B cell (primary cell): ENCODE results near the gene CA14. TPM values are rescaled to one million over a fixed set of nuclear protein-coding genes. Genes with fewer than 3 reads are reported as not detected.

Source experiments
- ATAC-seq: fragments of 200-7000 bp; cut with Tn5 transposase; one replicate; pipeline ENCODE4 v1.10.0; 2021; ENCODE audit warnings: low read depth, mild to moderate bottlenecking, moderate number of reproducible peaks, moderate library complexity
- CTCF ChIA-PET: fragments of 350-600 bp; sonication (Branson Sonifier 250); formaldehyde crosslinking; loops from one replicate; lab custom pipeline; 2021; ENCODE audit warnings: antibody characterized with exemption, inconsistent platforms; lab: Charles Lee
- POLR2A ChIA-PET: fragments of 350-600 bp; sonication (Branson Sonifier 250); formaldehyde crosslinking; loops from one replicate; lab custom pipeline; 2021; ENCODE audit warnings: antibody characterized with exemption; lab: Charles Lee
- DNase-seq: peaks from one replicate; pipeline ENCODE4 v3.0.0; 2013
- H2AFZ ChIP-seq: 2 replicates; pipeline ENCODE4 v1.6.1; 2012; ENCODE audit warnings: mild to moderate bottlenecking, low read depth, low read length; ENCODE audit not compliant: insufficient read depth, poor library complexity, severe bottlenecking
- H3K27ac ChIP-seq, 2 donors: 1 replicate in 1 of 2; 2 replicates in 1 of 2; pipeline ENCODE4 v1.5.1; 2012 to 2013; ENCODE audit warnings: low read length in 2 of 2, mild to moderate bottlenecking in 2 of 2, moderate library complexity in 1 of 2
- H3K27me3 ChIP-seq, 4 experiments: fragments of 200-600 bp in 1 of 4; sonication (generic) in 1 of 4; replicated peaks in 1 of 4; 1 replicate in 2 of 4; 2 replicates in 2 of 4; pipeline versions ENCODE4 v1.6.1 to v1.7.0; 2013 to 2016; ENCODE audit warnings: low read length in 3 of 4, mild to moderate bottlenecking in 2 of 4, mixed read lengths in 1 of 4, moderate library complexity in 1 of 4; ENCODE audit not compliant: insufficient read depth in 4 of 4, control insufficient read depth in 3 of 4; ENCODE audit errors: control extremely low read depth in 1 of 4
- H3K36me3 ChIP-seq, 2 experiments: replicated peaks in 1 of 2; 1 replicate in 1 of 2; 2 replicates in 1 of 2; pipeline versions ENCODE4 v1.6.1 to v1.7.1; 2013; ENCODE audit warnings: low read length in 1 of 2; ENCODE audit not compliant: insufficient read depth in 2 of 2, control insufficient read depth in 1 of 2; ENCODE audit errors: control extremely low read depth in 1 of 2, extremely low read depth in 1 of 2
- H3K4me1 ChIP-seq, 2 donors: fragments of 200-600 bp in 1 of 2; sonication (generic) in 1 of 2; 1 replicate in 1 of 2; 2 replicates in 1 of 2; pipeline versions ENCODE4 v1.5.1 to v1.6.1; 2013 to 2017; ENCODE audit warnings: low read length in 2 of 2; ENCODE audit not compliant: control insufficient read depth in 2 of 2, insufficient read depth in 2 of 2
- H3K4me2 ChIP-seq: replicated peaks from 2 replicates; pipeline ENCODE3; 2012; ENCODE audit warnings: mild to moderate bottlenecking, low read depth, low read length; ENCODE audit not compliant: poor library complexity, severe bottlenecking
- H3K4me3 ChIP-seq, 5 experiments: fragments of 200-600 bp in 1 of 5; sonication (generic) in 1 of 5; 1 replicate in 3 of 5; 2 replicates in 2 of 5; pipeline versions ENCODE4 v1.5.1 to v1.7.0; 2011 to 2016; ENCODE audit warnings: low read length in 4 of 5, mild to moderate bottlenecking in 4 of 5, low read depth in 2 of 5, control low read depth in 1 of 5, moderate library complexity in 1 of 5; ENCODE audit not compliant: insufficient read depth in 1 of 5; ENCODE audit errors: control extremely low read depth in 1 of 5, extremely low read depth in 1 of 5
- H3K79me2 ChIP-seq: fragments of 200-600 bp; sonication (generic); one replicate; pipeline ENCODE4 v1.6.0; 2016; ENCODE audit warnings: low read length; ENCODE audit not compliant: control insufficient read depth, insufficient read depth
- H3K9ac ChIP-seq: fragments of 200-600 bp; sonication (generic); 2 replicates; pipeline ENCODE4 v1.6.1; 2017; ENCODE audit warnings: mild to moderate bottlenecking, low read length, moderate library complexity
- H3K9me3 ChIP-seq, 3 donors: one replicate each; pipeline versions ENCODE4 v1.6.1 to v1.7.1; 2013; ENCODE audit warnings: low read length in 2 of 3; ENCODE audit not compliant: control insufficient read depth in 2 of 3, insufficient read depth in 1 of 3; ENCODE audit errors: control extremely low read depth in 1 of 3
- H4K20me1 ChIP-seq: 2 replicates; pipeline ENCODE4 v1.6.0; 2012; ENCODE audit warnings: mild to moderate bottlenecking, low read length; ENCODE audit not compliant: insufficient read depth, control insufficient read depth, poor library complexity, severe bottlenecking
- H3K27ac Mint-ChIP-seq: one replicate; pipeline ENCODE4 v1.8.0; 2021; ENCODE audit warnings: mixed read lengths
- H3K27me3 Mint-ChIP-seq: one replicate; pipeline ENCODE4 v1.8.0; 2021; ENCODE audit warnings: mixed read lengths
- H3K4me1 Mint-ChIP-seq: one replicate; pipeline ENCODE4 v1.8.0; 2021; ENCODE audit warnings: mixed read lengths
- H3K4me3 Mint-ChIP-seq: one replicate; pipeline ENCODE4 v1.8.0; 2021; ENCODE audit warnings: mixed read lengths
- H3K9me3 Mint-ChIP-seq: one replicate; pipeline ENCODE4 v1.8.0; 2022; ENCODE audit warnings: mixed read lengths; ENCODE audit not compliant: insufficient read depth
- EZH2 ChIP-seq: IDR thresholded peaks from 2 replicates; pipeline ENCODE4 v1.6.1; 2012; ENCODE audit warnings: borderline replicate concordance, low read depth, mild to moderate bottlenecking, moderate library complexity, low read length; ENCODE audit not compliant: insufficient read depth, poor library complexity, severe bottlenecking
- WGBS: methylation state at CpG from one replicate; pipeline ENCODE4 v1.1.5; 2013; ENCODE audit warnings: missing lambda C conversion rate; ENCODE audit not compliant: insufficient coverage; 5-methylcytosine and 5-hydroxymethylcytosine counted together
- intact Hi-C: fragments of 100-400 bp; cut with micrococcal nuclease; formaldehyde crosslinking; loops from one replicate; pipeline ENCODE4 v1.10.0; 2022
- polyA plus RNA-seq: library from polyadenylated mRNA; depleted of rRNA; stranded (reverse); fragments of >200 nt; gene quantifications from 2 replicates; pipeline ENCODE4 v1.2.3, GENCODE V29; 2012
- total RNA-seq, 2 donors: library from RNA; stranded (reverse); fragments of 120-200 nt in 1 of 2; gene quantifications; 1 replicate in 1 of 2; 2 replicates in 1 of 2; pipeline versions ENCODE4 v1.2.3 to v1.2.4, GENCODE V29; 2013 to 2022
- TF ChIP-seq, protein P1 (sequence below): fragments of 200-600 bp; IDR thresholded peaks from one replicate; pipeline ENCODE4 v1.8.0; 2022; ENCODE audit warnings: antibody characterized with exemption, mild to moderate bottlenecking

Gene CA14
- total and polyA plus RNA-seq, 2 donors (not counting 1 experiment from before 2014, with no cell fraction given), result not detected

- Histone ChIP-seq H2AFZ (no peak overlapping the region), H3K9me3 (peaks cover 0 to 2% (median 0%) of the 10 kb centered on the region in 3 donors), H3K79me2 (no peaks in the 10 kb centered on the region), H3K27ac (no peak overlapping the region), H4K20me1 (no peaks in the 10 kb centered on the region), H3K4me3 (no peak overlapping the region), H3K9ac (no peak overlapping the region), H3K4me1 (peaks cover 6 to 13% of the 10 kb centered on the region in 2 donors), H3K36me3 (no peaks in the 10 kb centered on the region), H3K27me3 (no peaks in the 10 kb centered on the region), H3K4me2 (no peak overlapping the region)
- intact Hi-C loops, result no loop called here
- ChIA-PET CTCF (interaction anchor here (1.3 kb wide), 1 partner anchor 7 kb away, joined by 3 read pairs; no protein-coding TSS in a partner anchor), POLR2A (interaction anchor here (0.6 kb wide), 1 partner anchor 26 kb away, joined by 3 read pairs; no protein-coding TSS in a partner anchor)
- no peak for DNase-seq
- Mint-ChIP-seq H3K4me1 (peaks cover 16% of the 10 kb centered on the region), H3K9me3 (no peaks in the 10 kb centered on the region), H3K27ac (no peak overlapping the region), H3K27me3 (peaks cover 3% of the 10 kb centered on the region), H3K4me3 (no peak overlapping the region)
- WGBS, result 93% methylated on average over 3 of the region's 4 CpGs
- ATAC-seq, result no peak
- no peak for TF ChIP-seq EZH2
- TF ChIP-seq, protein P1, sequence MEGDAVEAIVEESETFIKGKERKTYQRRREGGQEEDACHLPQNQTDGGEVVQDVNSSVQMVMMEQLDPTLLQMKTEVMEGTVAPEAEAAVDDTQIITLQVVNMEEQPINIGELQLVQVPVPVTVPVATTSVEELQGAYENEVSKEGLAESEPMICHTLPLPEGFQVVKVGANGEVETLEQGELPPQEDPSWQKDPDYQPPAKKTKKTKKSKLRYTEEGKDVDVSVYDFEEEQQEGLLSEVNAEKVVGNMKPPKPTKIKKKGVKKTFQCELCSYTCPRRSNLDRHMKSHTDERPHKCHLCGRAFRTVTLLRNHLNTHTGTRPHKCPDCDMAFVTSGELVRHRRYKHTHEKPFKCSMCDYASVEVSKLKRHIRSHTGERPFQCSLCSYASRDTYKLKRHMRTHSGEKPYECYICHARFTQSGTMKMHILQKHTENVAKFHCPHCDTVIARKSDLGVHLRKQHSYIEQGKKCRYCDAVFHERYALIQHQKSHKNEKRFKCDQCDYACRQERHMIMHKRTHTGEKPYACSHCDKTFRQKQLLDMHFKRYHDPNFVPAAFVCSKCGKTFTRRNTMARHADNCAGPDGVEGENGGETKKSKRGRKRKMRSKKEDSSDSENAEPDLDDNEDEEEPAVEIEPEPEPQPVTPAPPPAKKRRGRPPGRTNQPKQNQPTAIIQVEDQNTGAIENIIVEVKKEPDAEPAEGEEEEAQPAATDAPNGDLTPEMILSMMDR, result no peak
These were observed 47.5 kb upstream of the CA14 start for GRCh38 chr1:150210091-150210490.

GRCh38 chr1:150210706-150211105 is 46.9 kb upstream of the CA14 start:
- no peak for ATAC-seq
- H3K4me2 ChIP-seq, result no peak overlapping the region
- H3K27me3 Mint-ChIP-seq, result peaks cover 3% of the 10 kb centered on the region
- CTCF ChIA-PET, result interaction anchor here (0.6 to 1.3 kb wide), 2 partner anchors 8 to 373 kb away, joined by 3 read pairs; no protein-coding TSS in a partner anchor
- H3K27ac ChIP-seq, result no peak overlapping the region
- no CpG with 5 or more reads among the region's 4 CpGs for WGBS
- no peaks in the 10 kb centered on the region for H3K36me3 ChIP-seq
- peaks cover 6 to 13% of the 10 kb centered on the region in 2 donors for H3K4me1 ChIP-seq
- H3K9me3 ChIP-seq, result peaks cover 0 to 2% (median 0%) of the 10 kb centered on the region in 3 donors
- H3K9me3 Mint-ChIP-seq, result no peaks in the 10 kb centered on the region
- H3K79me2 ChIP-seq, result no peaks in the 10 kb centered on the region
- H4K20me1 ChIP-seq, result no peaks in the 10 kb centered on the region
- H3K4me1 Mint-ChIP-seq, result peaks cover 16% of the 10 kb centered on the region
- no peak overlapping the region for H3K27ac Mint-ChIP-seq
- TF ChIP-seq, protein P1, result no peak
- TF ChIP-seq EZH2, result no peak
- H3K4me3 Mint-ChIP-seq, result no peak overlapping the region
- no peak overlapping the region for H3K9ac ChIP-seq
- POLR2A ChIA-PET, result interaction anchor here (0.6 kb wide), 2 partner anchors 27 to 283 kb away, joined by 3 to 4 read pairs; no protein-coding TSS in a partner anchor
- no peaks in the 10 kb centered on the region for H3K27me3 ChIP-seq
- H2AFZ ChIP-seq, result no peak overlapping the region
- DNase-seq, result no peak
- intact Hi-C loops, result no loop called here
- no peak overlapping the region for H3K4me3 ChIP-seq
